Transverse colon (tissue), 4 donors: ENCODE results near the gene PDE4D. TPM values are rescaled to one million over a fixed set of nuclear protein-coding genes. Genes with fewer than 3 reads are reported as not detected.

Source experiments
- DNase-seq: peaks from one replicate; pipeline ENCODE4 v3.0.0-alpha.2; 2019
- H3K27ac ChIP-seq, 4 donors: fragments of 200-600 bp; sonication (generic); 2 replicates each; pipeline ENCODE4 v1.5.1; 2016 to 2018; ENCODE audit warnings: inconsistent platforms in 4 of 4
- H3K27me3 ChIP-seq: fragments of 200-600 bp; sonication (generic); 2 replicates; pipeline ENCODE4 v1.5.1; 2017; ENCODE audit warnings: inconsistent platforms
- H3K36me3 ChIP-seq, 4 donors: fragments of 200-600 bp; sonication (generic); 2 replicates each; pipeline ENCODE4 v1.5.1; 2017 to 2019; ENCODE audit warnings: inconsistent platforms in 4 of 4
- H3K4me1 ChIP-seq, 4 donors: fragments of 200-600 bp; sonication (generic); 2 replicates each; pipeline ENCODE4 v1.5.1; 2017 to 2020; ENCODE audit warnings: inconsistent platforms in 4 of 4
- H3K4me3 ChIP-seq, 4 donors: fragments of 200-600 bp; sonication (generic); 1 replicate in 1 of 4; 2 replicates in 3 of 4; pipeline versions ENCODE4 v1.5.1 to v1.6.1; 2017 to 2019; ENCODE audit warnings: inconsistent platforms in 4 of 4
- H3K9me3 ChIP-seq, 2 donors: fragments of 200-600 bp; sonication (generic); 2 replicates each; pipeline ENCODE4 v1.5.1; 2017 to 2019; ENCODE audit warnings: inconsistent platforms in 2 of 2
- EP300 ChIP-seq: sonication (generic); formaldehyde crosslinking; IDR thresholded peaks from one replicate; pipeline ENCODE4 v1.6.1; 2017; ENCODE audit warnings: antibody characterized with exemption, low read depth
- POLR2A ChIP-seq: fragments of 450-650 bp; IDR thresholded peaks from one replicate; pipeline ENCODE4 v1.6.1; 2016; ENCODE audit warnings: antibody characterized with exemption, mild to moderate bottlenecking, moderate library complexity
- POLR2AphosphoS5 ChIP-seq, 3 donors: sonication (generic); formaldehyde crosslinking; IDR thresholded peaks; one replicate each; pipeline ENCODE4 v1.6.1; 2016; ENCODE audit warnings: antibody characterized with exemption in 3 of 3
- WGBS, 2 donors: methylation state at CpG; one replicate each; pipeline ENCODE4 v1.1.5; 2018; ENCODE audit warnings: low coverage in 1 of 2; 5-methylcytosine and 5-hydroxymethylcytosine counted together
- in situ Hi-C, 4 donors: fragments of 200-750 bp; cut with MboI; loops; one replicate each; pipeline versions ENCODE4 v1.15.0 to v1.15.1; 2017; ENCODE audit warnings: low sequenced_read_pairs in 3 of 4, low pct_ligation_motif_present in 1 of 4, low pct_unique_long_range_greater_than_20kb in 1 of 4
- intact Hi-C: fragments of 100-400 bp; cut with DNase I; formaldehyde crosslinking; loops from one replicate; pipeline ENCODE4 v1.15.1; 2023; ENCODE audit warnings: low total_unique reads
- total RNA-seq, 4 donors: library from RNA; depleted of rRNA; stranded (reverse); fragments of >200 nt; gene quantifications; one replicate each; pipeline ENCODE4 v1.1.0, GENCODE V29; 2016
- TF ChIP-seq, protein P1 (sequence below), 5 experiments: fragments of 200-600 bp in 3 of 5; fragments of 450-650 bp in 2 of 5; sonication (generic) in 3 of 5; IDR thresholded peaks; 1 replicate in 2 of 5; 2 replicates in 3 of 5; pipeline ENCODE4 v1.5.1; 2016 to 2017; ENCODE audit warnings: antibody characterized with exemption in 5 of 5, inconsistent platforms in 3 of 5, mild to moderate bottlenecking in 2 of 5, moderate library complexity in 1 of 5

The PDE4D gene
- total RNA-seq, 4 donors from 2014 or later: 47.0 to 302 (median 73.6) TPM

DNA sequence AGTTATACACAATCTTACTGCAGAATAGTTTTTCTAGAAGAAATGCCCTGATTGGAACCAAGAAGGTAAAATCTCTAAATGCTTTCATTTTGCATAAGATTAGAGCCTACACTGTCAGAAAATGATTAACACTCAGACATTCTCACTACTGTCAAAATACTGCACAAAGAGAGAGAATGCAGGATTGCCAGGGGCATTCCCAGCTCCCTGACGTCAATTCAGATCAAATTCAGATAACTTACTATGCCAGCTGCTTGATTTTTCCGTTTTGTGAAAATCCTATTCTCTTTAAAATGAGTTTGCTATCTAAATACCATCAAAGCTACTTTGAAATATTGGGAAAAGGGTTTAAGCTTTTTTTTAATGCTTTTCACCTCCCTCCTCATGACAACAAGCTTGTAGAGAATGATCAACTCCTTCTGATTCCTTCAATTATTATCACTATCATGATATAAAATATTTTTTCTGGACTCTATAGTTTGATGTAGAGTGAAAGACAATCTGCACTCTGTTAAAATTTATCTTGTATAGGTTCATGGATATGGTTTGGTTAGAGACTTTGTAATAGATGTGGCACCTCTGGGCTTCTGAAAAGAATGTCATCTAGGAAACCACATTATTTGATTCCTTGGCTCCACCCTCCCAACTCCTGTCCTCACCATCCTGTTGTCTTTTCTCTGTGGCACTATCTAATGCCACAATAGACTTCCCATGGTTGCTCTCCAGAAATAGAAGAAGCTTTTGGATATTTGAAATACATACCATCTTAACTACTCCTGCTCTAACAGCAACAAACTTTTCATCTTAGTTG lies 407.7 kb downstream of the PDE4D start:
- Histone ChIP-seq H3K4me3 (no peak overlapping the region), H3K27ac (no peak overlapping the region), H3K27me3 (no peaks in the 10 kb centered on the region), H3K4me1 (peaks cover 0 to 11% (median 1%) of the 10 kb centered on the region in 4 donors), H3K36me3 (no peaks in the 10 kb centered on the region), H3K9me3 (no peaks in the 10 kb centered on the region)
- no peak for TF ChIP-seq POLR2A
- TF ChIP-seq, protein P1, sequence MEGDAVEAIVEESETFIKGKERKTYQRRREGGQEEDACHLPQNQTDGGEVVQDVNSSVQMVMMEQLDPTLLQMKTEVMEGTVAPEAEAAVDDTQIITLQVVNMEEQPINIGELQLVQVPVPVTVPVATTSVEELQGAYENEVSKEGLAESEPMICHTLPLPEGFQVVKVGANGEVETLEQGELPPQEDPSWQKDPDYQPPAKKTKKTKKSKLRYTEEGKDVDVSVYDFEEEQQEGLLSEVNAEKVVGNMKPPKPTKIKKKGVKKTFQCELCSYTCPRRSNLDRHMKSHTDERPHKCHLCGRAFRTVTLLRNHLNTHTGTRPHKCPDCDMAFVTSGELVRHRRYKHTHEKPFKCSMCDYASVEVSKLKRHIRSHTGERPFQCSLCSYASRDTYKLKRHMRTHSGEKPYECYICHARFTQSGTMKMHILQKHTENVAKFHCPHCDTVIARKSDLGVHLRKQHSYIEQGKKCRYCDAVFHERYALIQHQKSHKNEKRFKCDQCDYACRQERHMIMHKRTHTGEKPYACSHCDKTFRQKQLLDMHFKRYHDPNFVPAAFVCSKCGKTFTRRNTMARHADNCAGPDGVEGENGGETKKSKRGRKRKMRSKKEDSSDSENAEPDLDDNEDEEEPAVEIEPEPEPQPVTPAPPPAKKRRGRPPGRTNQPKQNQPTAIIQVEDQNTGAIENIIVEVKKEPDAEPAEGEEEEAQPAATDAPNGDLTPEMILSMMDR (IDR thresholded peaks at IDR 0.05): no peak
- TF ChIP-seq EP300: no peak
- no peak for TF ChIP-seq POLR2AphosphoS5 (IDR thresholded peaks at IDR 0.05)
- WGBS, 2 donors: 64 to 78% methylated on average over 2 of the region's 2 CpGs
- intact Hi-C loops (loop anchor here (5.0 kb wide), 1 partner anchor 604 kb away; no protein-coding TSS in a partner anchor), in situ Hi-C loops (no loop called here)
- DNase-seq: no peak

DNA sequence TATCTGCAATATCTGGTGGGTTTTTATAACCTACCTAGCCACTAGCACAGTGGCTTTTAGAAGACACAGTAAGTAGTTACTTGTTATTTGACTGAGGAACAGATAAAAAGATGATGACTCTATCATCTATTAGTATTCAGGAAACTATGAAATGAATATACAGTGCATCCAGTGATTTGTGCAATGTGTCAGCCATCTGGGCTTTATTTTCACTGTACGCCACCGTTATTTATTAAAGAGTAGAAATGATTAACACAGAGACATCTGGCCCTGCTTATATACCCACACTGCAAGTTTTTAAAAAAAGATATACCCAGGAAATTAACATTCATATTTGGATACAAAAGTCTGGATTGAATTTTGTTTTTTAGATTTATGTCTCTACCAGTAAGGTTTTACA lies 408.4 kb downstream of the PDE4D start:
- intact Hi-C loops (loop anchor here (5.0 kb wide), 1 partner anchor 603 kb away; no protein-coding TSS in a partner anchor), in situ Hi-C loops (no loop called here)
- no peaks in the 10 kb centered on the region for H3K36me3 ChIP-seq
- TF ChIP-seq, protein P1 (IDR thresholded peaks at IDR 0.05): no peak
- TF ChIP-seq POLR2A: no peak
- TF ChIP-seq POLR2AphosphoS5 (IDR thresholded peaks at IDR 0.05): no peak
- TF ChIP-seq EP300: no peak
- 76 to 94% methylated on average over 2 of the region's 2 CpGs for WGBS, 2 donors
- no peak for DNase-seq
- H3K27ac ChIP-seq: no peak overlapping the region
- no peaks in the 10 kb centered on the region for H3K27me3 ChIP-seq
- peaks cover 0 to 11% (median 1%) of the 10 kb centered on the region in 4 donors for H3K4me1 ChIP-seq
- no peak overlapping the region for H3K4me3 ChIP-seq
- no peaks in the 10 kb centered on the region for H3K9me3 ChIP-seq

DNA sequence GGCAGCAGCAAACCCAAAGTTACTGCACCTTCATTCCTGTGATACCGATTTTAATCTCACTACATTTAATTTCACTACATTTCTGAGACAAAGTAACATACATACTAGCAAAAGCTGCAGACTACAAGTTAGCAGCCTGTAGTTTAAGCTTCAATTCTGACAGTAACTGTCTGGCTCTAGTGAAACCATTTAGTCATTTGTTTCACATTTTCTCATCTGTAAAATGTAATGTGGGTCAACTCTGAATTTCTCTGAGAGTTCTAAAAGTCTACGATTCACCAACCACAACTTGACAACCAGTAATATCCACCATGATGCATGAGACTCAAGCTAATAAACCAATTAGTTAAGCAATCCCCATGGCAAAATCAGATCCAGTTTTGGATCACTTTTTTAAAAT lies 408.9 kb downstream of the PDE4D start:
- TF ChIP-seq EP300 (no peak), POLR2AphosphoS5 (IDR thresholded peaks at IDR 0.05) (no peak)
- TF ChIP-seq, protein P1 (IDR thresholded peaks at IDR 0.05): no peak
- DNase-seq: no peak
- no peak overlapping the region for H3K4me3 ChIP-seq
- peaks cover 0 to 11% (median 1%) of the 10 kb centered on the region in 4 donors for H3K4me1 ChIP-seq
- H3K27me3 ChIP-seq: no peaks in the 10 kb centered on the region
- WGBS, 2 donors: 63 to 72% methylated on average over 1 to 2 of the region's 2 CpGs
- in situ Hi-C loops (no loop called here), intact Hi-C loops (loop anchor here (5.0 kb wide), 1 partner anchor 602 kb away; no protein-coding TSS in a partner anchor)
- H3K9me3 ChIP-seq: no peaks in the 10 kb centered on the region
- H3K36me3 ChIP-seq: no peaks in the 10 kb centered on the region
- H3K27ac ChIP-seq: no peak overlapping the region

DNA sequence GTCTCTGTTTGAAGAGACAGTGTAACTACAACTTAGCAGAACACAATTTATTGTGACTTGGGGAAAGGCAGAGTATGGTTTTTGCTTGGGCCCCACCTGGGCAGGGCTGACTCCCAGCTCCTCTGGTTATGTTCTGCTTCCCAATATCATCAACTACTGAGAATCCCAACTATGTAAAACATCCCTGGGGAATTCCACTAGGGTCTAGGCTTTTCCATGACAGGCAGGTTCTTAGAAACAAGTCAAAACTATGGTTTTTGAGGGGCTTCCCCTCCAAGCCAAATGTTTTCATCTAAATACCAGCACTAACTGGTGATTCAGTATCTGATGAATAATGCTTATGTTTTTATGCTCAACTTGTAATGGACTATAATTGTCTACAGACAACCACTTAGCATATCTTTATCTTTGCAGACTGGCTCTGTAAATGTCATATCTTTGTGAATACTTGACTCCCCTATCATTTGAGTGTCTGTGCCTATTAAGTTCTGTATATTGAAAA lies 409.5 kb downstream of the PDE4D start:
- intact Hi-C loops (no loop called here), in situ Hi-C loops (no loop called here)
- DNase-seq: no peak
- no peaks in the 10 kb centered on the region for H3K9me3 ChIP-seq
- no peaks in the 10 kb centered on the region for H3K36me3 ChIP-seq
- no peak overlapping the region for H3K27ac ChIP-seq
- TF ChIP-seq POLR2AphosphoS5 (IDR thresholded peaks at IDR 0.05) (no peak), EP300 (no peak), POLR2A (no peak)
- TF ChIP-seq, protein P1 (IDR thresholded peaks at IDR 0.05): no peak
- no peak overlapping the region for H3K4me3 ChIP-seq
- no peaks in the 10 kb centered on the region for H3K27me3 ChIP-seq
- peaks cover 0 to 11% (median 1%) of the 10 kb centered on the region in 4 donors for H3K4me1 ChIP-seq
